Measurements from ENCODE around the gene IRF1.

DNA sequence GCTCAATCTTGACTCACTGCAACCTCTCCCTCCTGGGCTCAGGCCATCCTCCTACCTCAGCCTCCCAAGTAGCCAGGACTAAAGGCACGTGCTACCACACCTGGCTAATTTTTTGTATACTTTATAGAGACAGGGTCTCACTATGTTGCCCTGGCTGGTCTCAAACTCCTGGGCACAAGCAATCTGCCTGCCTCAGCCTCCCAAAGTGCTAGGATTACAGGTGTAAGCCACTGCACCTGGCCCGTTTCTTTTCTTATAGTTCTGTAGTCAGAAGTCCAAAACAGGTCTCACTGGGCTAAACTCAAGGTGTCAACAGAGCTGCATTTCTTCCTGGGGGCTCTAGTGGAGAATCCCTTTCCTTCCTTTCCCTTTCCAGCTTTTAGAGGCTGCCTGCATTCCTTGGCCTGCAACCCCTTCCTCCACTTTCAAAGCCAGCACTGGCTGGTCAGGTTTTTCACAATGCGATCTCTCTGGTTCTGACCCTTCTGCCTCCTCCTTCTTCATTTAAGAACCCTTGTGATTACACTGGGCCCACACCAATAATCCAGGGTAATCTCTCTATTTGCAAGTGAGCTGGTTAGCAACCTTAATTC lies 16.3 kb downstream of the IRF1 start:
- TF ChIP-seq, protein P1, sequence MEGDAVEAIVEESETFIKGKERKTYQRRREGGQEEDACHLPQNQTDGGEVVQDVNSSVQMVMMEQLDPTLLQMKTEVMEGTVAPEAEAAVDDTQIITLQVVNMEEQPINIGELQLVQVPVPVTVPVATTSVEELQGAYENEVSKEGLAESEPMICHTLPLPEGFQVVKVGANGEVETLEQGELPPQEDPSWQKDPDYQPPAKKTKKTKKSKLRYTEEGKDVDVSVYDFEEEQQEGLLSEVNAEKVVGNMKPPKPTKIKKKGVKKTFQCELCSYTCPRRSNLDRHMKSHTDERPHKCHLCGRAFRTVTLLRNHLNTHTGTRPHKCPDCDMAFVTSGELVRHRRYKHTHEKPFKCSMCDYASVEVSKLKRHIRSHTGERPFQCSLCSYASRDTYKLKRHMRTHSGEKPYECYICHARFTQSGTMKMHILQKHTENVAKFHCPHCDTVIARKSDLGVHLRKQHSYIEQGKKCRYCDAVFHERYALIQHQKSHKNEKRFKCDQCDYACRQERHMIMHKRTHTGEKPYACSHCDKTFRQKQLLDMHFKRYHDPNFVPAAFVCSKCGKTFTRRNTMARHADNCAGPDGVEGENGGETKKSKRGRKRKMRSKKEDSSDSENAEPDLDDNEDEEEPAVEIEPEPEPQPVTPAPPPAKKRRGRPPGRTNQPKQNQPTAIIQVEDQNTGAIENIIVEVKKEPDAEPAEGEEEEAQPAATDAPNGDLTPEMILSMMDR (IDR thresholded peaks at IDR 0.05 in 8 of 11, conservative IDR thresholded peaks at IDR 0.05 in 3 of 11) = no peak
- TF ChIP-seq POLR2AphosphoS5 (IDR thresholded peaks at IDR 0.05) = no peak
